ENCODE results near the gene MBD2.
A peak's percentile ranks its signal among the peaks of the same experiment; 100 is the strongest.
"Not testable (repeated sequence)": the region's sequence is repeated elsewhere in the genome, so short reads cannot be mapped to it uniquely, and the experiment has no call there.

The MBD2 gene, protein sequence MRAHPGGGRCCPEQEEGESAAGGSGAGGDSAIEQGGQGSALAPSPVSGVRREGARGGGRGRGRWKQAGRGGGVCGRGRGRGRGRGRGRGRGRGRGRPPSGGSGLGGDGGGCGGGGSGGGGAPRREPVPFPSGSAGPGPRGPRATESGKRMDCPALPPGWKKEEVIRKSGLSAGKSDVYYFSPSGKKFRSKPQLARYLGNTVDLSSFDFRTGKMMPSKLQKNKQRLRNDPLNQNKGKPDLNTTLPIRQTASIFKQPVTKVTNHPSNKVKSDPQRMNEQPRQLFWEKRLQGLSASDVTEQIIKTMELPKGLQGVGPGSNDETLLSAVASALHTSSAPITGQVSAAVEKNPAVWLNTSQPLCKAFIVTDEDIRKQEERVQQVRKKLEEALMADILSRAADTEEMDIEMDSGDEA

DNA sequence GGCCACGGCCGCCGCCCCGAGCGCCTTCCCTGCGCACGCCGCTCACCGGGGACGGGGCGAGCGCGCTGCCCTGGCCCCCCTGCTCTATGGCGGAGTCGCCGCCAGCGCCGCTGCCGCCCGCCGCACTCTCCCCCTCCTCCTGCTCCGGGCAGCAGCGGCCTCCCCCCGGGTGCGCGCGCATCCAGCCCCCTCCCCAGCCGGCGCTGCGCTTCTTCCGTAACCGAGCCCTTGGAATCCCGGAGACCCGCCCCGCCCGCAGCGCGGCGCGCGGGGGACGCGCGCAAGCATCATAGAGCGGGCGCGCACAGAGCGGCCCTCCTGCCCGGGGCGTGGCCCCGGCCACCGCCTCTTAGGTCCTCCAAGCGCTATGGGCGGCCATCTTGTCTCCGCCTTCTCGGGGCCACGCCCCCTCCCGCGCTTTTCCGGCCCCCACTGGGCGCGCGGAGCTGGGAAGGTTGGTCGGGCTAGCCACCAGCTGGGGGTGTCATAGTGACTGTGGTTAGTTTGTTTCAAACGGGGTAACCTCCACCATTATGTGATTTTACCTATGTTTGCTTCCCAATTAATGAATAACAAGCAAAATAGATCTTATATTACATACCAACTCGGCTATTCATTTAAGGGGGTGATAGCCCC lies at the start of gene MBD2:
Gene MBD2 (minus strand): TSS at position 291 of the 636 bp plus-strand sequence. CDS start 110 bp downstream, at position 181.
- peak; percentile 96 for DNase-seq

DNA sequence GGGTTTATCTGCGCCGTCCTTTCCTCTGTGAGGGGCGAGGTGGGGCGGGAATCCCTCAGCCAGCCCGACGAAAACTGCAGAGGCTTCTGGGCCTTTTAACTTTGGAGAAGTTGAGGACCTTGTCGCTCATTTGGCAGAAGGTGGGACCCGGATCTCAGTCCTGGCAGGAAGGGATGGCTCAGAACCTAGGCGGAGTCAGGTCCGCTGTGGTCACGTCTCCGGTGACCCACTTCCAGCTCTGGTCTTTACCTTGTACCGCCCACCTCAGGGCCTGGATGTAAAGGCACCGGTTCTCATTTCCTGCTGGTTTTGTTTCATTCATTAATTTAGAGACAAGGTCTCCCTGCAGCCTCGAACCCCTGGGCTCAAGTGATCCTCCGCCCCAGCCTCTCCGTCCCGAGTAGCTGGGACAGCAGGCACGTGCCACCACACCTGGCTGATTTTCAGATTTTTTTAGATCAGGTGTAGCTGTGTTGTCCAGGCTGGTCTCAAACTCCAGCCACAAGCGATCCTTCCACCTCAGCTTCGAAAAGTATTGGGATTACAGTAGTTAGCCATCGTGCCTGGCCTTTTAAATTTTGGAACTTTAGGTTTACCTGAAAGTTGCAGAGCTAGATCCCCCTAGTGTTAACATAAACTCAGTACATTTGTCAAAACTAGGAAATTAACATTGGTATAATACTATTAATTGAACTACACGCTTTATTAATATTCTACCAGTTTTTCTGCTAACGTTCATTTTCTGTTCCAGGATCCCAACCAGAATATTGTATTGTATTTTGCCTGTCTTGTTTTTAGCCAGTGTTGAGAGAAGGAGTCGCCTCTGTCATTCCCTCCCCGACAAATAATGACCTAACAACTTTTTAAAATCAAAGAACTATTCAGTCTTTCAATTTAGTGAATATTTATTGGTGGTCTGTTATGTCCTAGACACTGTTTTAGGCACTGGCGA lies 45.7 kb upstream of the MBD2 start:
- peak; percentile 72 for DNase-seq

DNA sequence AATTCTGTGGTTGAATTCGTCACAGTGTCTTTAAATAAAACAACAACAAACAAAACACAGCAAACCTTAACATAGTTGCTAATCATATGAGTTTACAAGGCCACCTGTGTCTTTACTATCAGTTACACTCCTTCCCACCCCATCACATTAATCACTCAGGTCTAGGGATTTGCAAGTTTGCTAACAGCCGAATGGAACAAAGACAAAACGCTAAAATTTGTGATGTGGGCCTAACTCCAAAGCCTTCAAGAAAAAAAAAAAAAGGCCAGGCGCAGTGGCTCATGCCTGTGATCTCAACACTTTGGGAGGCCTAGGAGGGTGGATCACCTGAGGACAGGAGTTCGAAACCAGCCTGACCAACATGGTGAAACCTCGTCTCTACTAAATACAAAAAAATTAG lies 44.3 kb upstream of the MBD2 start:
- DNase-seq = no peak

DNA sequence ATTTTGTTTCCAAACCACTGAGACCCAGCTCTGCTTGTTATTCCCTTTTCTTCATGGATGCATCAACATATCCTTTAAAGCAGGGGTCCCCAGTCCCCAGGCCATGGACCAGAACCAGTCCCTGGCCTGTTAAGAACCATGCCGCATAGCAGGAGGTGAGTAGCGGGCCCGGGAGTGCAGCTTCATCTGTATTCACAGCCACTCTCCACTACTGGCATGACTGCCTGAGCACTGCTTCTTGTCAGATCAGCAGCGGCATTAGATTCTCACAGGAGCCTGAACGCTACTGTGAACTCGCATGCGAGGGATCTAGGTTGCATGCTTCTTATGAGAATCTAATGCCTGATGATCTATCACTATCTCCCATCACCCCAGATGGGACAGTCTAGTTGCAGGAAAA lies 43.2 kb upstream of the MBD2 start:
- DNase-seq = no peak

DNA sequence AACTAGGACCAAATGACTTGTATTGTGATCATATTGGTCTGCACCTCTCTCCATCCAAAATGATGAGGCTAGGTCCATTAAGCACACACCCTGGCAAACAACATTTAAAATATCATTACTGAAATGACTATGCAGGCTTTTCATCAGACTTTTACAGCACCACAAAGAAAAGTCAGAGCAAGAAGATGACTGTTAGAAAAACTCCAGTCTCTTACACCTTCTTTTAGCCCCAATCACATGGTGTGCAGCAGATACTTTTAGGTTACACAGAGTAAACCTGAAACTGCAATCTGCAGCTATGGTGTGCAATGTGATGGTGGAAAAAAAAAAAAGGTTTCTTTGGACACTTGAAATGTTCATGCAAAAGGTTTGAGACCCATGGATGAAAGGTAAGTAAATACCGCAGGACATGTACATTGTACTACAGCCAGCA lies 39.5 kb upstream of the MBD2 start:
- peak; percentile 13 for DNase-seq

DNA sequence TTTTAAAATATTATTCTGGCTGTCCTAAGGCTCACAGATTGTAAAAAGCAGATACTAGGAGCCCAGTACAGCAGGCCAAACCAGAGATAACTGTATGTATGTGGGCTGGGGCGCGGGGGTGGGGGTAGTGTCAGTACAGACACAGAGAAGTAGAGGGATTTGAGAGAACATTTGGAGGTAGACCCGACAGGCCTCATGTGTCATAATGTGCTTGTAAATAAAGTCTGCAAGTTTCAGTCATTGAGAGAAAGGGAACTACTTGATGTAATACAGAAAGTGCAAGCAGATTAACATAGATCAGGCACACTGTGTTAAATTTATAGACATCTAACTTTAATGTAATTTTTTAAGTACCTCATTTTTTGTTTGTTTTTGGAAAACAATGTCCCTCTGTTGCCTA lies 37.4 kb upstream of the MBD2 start:
- DNase-seq = peak; percentile 71

DNA sequence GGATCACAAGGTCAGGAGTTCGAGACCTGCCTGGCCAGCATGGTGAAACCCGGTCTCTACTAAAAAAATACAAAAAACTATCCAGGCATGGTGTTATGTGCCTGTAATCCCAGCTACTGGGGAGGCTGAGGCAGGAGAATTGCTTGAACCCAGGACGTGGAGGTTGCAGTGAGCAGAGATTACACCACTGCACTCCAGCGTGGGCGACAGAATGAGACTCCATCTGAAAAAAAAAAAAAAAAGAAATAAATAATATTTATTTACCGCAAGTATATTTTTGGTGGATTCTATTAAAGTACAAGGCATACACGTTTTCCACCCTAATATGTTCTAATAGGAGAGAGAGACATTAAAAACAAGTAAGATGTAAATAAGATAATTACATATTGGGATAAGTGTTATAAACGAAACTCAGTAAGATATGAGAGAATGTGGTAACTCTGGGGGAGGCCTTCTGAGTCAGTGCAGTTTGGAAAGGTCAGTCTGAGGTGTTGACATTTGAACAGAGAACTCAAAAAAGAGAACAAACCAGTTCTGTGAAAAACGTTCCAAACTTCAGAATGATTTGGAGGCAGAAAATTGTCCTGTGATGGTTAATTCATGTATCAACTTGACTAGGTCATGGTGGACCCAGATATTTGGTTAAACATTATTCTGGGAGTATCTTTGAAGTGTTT lies 36.1 kb upstream of the MBD2 start:
- peak; percentile 18 for DNase-seq

DNA sequence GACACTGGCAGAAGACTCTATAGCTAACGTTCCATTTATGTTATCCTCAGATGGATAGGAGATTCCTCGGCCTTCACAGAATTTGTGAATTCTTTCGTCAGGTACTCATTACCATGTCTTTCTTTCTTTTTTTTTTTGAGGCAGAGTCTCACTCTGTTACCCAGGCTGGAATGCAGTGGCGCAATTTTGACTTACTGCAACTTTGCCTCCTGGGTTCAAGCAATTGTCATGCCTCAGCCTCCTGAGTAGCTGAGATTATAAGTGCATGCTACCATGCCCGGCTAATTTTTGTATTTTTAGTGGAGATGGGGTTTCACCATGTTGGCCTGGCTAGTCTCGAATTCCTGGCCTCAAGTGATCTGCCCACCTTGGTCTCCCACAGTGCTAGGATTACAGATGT lies 33.3 kb upstream of the MBD2 start:
- DNase-seq = not testable (repeated sequence)

DNA sequence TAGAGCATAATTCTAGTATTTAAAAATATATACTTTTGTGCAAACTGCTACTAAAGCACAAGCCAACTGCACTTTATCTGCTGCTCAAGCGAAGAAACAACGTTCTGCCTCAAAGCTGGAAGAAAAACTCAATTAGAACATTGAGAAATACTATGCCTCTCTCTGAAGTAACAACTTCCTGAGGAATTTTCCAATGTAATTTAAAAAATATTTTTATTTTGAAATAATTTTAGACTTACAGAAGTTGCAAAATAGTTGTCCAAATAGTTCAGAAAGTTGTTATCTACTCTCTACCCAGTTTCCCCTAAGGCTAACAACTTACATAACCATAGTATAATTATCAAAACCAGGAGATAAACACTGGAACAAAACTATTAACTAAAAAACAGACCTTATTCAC lies 32.5 kb upstream of the MBD2 start:
- DNase-seq = no peak

DNA sequence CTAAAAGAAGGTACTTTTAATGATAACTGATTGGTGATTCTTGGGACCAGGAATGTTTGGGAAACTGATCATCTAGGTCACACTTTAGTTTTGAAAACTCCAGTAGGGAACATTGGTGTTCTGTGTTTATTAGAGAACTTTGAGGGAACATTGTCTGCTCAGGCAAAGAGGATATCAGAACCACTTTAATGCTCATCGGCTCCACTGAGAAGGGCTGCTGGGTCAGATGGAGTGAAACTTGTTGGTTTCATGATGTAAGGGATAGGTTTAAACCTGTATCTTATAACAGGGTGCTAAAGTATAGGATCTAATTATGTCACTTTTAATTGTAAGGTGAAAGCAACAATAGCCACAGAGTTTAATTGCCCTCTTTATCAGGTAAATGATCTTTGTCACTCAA lies 30.7 kb upstream of the MBD2 start:
- no peak for DNase-seq

DNA sequence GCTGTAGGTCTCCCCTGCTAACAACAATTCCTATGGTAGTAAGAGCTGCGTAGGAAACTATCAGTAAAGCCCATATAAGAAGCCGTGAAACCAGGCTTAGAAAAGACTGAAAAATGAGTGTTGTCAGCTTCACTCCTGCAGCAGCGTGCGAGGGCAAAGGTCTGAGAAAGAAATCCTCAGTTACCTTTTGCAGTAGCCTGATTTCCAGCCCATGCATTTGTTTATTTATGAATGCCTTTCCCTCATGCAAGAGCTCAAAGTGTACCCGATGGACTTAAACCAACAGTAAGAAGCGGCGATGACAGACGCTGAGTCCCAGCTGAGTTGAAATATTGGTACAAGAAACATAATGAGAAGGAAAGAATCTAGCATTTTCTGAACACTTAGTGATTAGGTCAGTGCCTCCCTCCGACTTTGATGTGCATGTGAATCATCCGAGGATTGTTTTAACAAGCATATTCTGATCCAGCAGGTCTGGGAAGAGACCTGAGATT lies 29.8 kb upstream of the MBD2 start:
- DNase-seq = no peak

DNA sequence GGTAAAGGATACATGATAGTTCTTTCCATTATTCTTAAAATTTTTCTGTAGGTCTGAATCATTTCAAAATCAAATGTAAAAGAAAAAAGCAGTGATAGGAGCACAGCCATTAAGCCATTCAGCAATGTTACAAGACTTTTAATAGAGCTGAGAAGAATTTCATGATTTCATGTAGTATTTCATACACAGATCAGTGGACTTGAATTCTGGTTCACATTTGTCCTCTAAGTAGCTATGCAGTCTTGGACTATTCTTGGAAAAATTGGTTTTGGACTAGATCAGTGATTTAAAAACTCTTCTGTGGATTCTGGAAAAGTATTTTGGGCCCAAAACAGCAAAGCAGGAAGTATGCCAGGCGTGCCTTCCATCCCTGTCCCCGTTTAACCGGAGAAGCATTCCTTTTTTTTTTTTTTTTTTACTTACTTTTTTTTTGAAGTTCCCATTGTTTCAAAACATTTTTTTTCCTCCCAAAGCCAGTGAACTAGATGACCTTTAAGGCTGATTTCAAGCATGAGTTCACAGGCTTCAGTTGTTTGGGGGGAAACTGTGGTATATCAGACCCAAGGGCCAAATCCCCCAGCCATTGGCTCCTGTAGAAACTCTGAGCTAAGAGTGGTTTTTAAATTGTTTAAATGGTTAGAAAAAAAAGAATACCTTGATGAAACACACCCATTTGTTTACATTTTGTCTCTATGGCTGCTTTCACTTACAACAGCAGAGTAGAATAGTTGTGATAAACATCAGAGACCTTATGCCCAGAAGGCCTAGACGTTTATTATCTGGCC lies 27.3 kb upstream of the MBD2 start:
- DNase-seq = no peak

DNA sequence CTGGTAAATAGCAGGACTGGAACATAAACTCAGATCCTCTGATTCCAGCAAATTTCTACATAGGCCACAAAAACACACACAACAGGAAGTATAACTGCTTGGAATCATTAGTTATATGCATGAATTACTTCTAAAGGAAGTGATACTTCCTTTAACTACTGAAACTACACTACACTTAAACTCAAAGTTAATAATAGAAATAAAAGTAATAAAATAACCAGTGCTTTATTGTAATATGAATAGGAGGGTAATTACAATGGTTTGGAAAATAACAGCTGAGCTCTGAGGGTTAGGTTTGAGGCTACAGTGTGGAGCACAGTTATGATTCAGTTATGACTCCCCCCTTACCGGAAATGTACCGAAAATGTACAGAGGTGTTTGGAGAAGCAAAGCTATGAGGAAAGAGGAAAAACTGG lies 26.4 kb upstream of the MBD2 start:
- DNase-seq = no peak

DNA sequence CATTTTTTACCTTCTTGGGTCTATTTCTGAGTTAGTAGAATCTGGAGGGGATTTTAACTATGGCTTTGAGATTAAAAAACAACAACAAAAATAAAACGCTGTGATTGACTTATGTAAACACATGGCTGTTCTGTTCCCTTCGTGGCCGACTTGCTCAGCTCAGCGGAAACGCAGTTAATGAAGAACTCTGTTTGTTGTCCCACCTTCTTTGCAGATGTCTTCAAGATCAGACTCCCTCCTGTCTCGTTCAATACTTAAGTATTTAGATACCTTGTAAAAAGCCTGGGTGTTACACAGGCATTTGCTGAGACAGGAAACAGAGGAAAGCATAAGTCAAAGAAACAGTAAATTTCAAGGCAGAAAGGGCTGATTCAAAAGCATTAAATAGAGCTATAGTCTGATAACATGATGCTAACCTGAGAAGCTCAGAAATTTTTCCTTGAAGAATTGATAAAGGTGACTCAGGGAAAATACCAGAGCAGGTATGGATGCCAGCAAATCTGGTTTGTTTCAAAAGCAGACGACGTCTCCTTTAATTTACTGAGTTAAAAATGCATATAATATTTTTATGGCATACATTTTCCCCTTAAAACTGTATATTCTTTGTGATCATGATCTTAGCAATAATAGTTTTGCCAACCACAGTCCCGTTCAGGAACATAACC lies 23.2 kb upstream of the MBD2 start:
- no peak for DNase-seq

DNA sequence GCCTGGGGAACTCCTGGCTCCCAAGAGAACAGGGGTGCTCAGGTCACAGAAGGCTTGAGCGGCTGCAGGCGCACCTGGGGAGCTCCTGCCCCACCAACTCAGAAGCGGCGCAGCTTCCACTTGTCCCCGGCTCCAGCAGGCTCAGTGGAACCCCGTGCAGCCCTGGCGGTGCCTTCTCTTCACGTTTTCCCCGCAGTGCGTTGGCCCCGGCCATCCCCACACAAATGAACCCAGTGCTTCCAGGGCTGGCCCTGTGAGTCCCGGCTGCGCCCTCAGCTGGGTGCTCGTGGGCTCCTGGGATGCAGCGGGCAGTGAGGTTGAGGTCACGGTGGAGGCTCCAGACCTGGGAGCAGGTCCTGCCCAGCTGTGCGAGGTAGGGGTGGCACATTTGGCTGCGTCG lies 17.9 kb upstream of the MBD2 start:
- no peak for DNase-seq

DNA sequence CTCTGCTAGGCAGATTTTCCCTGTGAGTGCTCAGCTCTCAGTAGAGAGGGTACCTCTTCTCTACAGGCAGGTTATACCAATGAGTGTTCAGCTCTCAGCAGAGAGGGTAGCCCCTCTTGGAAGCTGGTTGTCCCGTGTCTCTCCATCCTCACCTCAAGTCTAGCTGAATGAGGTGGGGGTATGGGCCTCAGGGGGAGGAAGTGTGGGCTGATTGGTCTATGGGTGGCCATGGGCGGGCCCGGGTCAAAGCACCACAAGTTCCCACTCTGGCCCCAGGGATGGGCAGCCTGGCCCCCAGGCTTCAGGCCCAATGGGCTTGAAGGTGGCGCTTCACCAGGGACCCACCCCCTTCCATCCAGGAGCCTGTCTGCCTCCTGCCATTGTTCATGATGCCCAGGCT lies 17.0 kb upstream of the MBD2 start:
- no peak for DNase-seq

DNA sequence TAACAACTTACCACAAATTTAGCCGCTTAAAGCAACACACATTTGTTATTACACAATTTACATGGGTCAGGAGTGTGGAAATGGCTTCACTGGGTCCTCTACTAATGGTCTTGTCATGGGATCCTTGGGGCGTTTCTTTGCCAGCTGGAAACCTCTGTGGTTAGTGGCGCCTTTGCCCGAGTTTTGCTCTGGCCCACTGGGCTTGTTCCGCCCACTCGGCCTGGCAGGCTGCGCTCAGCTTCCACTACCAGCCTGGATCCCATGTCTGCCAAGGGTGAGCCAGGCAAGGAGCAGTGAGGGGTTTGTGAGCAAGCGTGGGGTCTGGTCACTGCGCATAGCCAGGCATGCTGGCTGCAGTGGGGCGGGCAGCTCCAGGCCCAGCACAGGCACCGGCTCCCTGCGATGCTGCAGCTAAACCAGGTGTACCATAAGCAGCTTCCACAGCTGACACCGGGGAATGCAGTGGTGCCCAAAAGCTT lies 16.2 kb upstream of the MBD2 start:
- no peak for DNase-seq

DNA sequence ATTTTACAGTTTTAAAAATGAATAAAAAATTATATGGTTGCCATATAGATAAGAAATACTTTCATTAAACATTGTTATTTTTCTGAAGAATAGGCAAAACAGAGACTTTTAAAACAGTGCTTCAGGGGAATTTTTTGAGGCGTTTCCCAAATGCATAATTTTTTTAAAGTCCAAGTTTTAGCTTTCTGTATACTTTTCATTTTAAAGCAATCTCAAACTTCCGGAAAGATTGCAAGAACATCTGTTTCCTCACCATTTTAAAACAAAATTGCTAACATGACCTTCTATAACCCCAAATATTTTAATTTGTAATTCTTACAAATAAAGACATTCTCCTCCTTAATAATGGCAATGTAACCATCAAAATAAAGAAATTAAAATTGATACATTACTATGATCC lies 15.1 kb upstream of the MBD2 start:
- no peak for DNase-seq

DNA sequence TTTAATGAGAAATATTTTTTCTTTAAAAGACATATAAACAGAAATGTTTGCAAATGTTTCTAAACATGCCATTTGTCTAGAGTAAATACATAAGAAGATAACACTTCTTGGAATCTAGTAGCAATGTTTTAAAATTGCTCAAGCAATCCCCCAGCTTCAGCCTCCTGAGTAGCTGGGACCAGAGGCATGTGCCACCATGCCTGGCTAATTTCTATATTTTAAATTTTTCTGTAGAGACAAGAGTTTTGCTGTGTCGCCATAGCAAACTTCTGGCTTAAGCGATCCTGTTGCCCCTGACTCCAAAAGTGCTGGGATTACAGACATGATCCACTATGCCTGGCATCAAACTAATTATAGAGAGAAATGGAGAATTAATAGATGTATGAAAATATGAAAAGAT lies 14.6 kb upstream of the MBD2 start:
- no peak for DNase-seq

DNA sequence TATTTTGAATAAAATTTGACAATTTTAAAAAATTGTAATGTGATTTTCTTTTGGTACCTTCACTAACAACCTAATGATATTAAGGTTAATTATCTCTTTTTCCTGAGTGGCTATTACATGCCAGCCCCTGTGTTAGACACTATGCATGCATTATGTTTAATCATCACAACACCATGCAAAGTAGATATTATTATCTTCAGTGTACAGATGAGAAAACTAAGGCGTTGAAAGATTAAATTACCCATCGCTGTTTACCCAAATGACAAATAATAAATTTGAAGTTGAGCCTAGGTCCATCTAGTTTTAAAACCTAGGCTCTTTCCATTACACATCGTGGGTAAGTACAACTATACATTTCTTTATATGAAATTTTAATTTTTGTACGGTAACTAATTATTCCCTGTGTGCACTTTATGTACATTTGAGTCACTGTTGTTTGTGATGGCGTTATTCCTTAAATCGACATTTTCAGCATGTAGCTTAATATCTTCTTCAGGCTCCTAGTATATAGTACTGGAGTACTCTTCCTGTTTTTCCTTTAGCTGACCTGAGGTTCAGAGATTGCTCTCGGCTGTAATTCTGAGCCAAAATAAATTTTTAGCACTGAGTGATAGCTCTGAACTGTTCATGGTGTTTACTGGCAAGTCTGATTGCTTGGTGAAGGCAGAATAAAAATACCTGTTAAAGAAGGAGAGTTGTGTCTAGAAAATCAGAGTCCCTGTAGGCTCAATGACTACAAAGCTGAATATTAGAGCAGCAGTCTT lies 13.9 kb upstream of the MBD2 start:
- no peak for DNase-seq

All from stimulated activated CD4-positive, alpha-beta T cell treated with anti-CD3 and anti-CD28 coated beads, Interleukin-15, amount 100 ng/mL, for 24 hours (primary cell).